GM12878 (cell line): ENCODE data around the gene JADE1. TPM values are rescaled to one million over a fixed set of nuclear protein-coding genes. Genes with fewer than 3 reads are reported as not detected.

Source experiments
- ATAC-seq: fragments of 200-7000 bp; cut with Tn5 transposase; 3 replicates; pipeline ENCODE4 v1.9.1; 2020; ENCODE audit warnings: mild to moderate bottlenecking, moderate library complexity
- BruUV-seq: library from RNA; stranded (reverse); fragments of 400-500 nt; replicated peaks from 2 replicates; lab custom pipeline; 2021; lab: Mats Ljungman, UMichigan
- CTCF ChIA-PET: fragments of 300-600 bp; sonication (Branson Sonifier 250); formaldehyde crosslinking; extraction: SDS; loops from one replicate; lab custom pipeline; 2021; ENCODE audit warnings: inconsistent platforms; lab: Yijun Ruan, JAX
- POLR2A ChIA-PET: fragments of 350-600 bp; formaldehyde crosslinking; extraction: SDS; loops from one replicate; lab custom pipeline; 2021; ENCODE audit warnings: inconsistent platforms; lab: Charles Lee
- RAD21 ChIA-PET: fragments of 300-600 bp; sonication (Branson Sonifier 250); formaldehyde crosslinking; loops from one replicate; lab custom pipeline; 2023; ENCODE audit warnings: antibody characterized with exemption; ENCODE audit not compliant: unreplicated experiment; lab: Charles Lee
- SMC1A ChIA-PET: fragments of 300-600 bp; sonication (Branson Sonifier 250); formaldehyde crosslinking; loops from one replicate; lab custom pipeline; 2023; ENCODE audit not compliant: unreplicated experiment, uncharacterized antibody; lab: Charles Lee
- DNase-seq: peaks from one replicate; pipeline ENCODE4 v3.0.0-alpha.2; 2011; ENCODE audit warnings: low read depth, low spot score
- FAIRE-seq: peaks from 3 replicates; lab custom pipeline; 2011; peaks lifted over from hg19 to GRCh38; lab: Jason Lieb, UNC
- H2AFZ ChIP-seq: 2 replicates; pipeline ENCODE4 v1.6.0; 2011; ENCODE audit warnings: low read depth, low read length, control low read depth; ENCODE audit not compliant: control insufficient read depth
- H3K27ac ChIP-seq: 2 replicates; pipeline ENCODE4 v1.5.1; 2011; ENCODE audit warnings: control low read depth; ENCODE audit not compliant: control insufficient read depth, insufficient read depth
- H3K27me3 ChIP-seq, 2 experiments: replicated peaks in 1 of 2; 2 replicates each; pipeline versions ENCODE4 v1.6.0 to v1.6.1; 2011; ENCODE audit warnings: low read length in 1 of 2; ENCODE audit not compliant: control insufficient read depth in 2 of 2, insufficient read depth in 2 of 2
- H3K36me3 ChIP-seq, 2 experiments: 2 replicates each; pipeline ENCODE4 v1.5.1; 2011; ENCODE audit warnings: low read length in 1 of 2; ENCODE audit not compliant: control insufficient read depth in 2 of 2, insufficient read depth in 2 of 2
- H3K4me1 ChIP-seq: 2 replicates; pipeline ENCODE4 v1.6.1; 2011; ENCODE audit warnings: mild to moderate bottlenecking, low read length, moderate library complexity, mixed read lengths; ENCODE audit not compliant: control insufficient read depth, insufficient read depth
- H3K4me2 ChIP-seq: 2 replicates; pipeline ENCODE4 v1.6.0; 2011; ENCODE audit warnings: control low read depth; ENCODE audit not compliant: control insufficient read depth, insufficient read depth
- H3K4me3 ChIP-seq: fragments of 200-600 bp; sonication (generic); 2 replicates; pipeline ENCODE4 v1.5.1; 2016
- H3K79me2 ChIP-seq: 2 replicates; pipeline ENCODE4 v1.6.0; 2011; ENCODE audit warnings: low read length; ENCODE audit not compliant: control insufficient read depth, insufficient read depth
- H3K9ac ChIP-seq: 2 replicates; pipeline ENCODE4 v1.8.0; 2011; ENCODE audit warnings: low read length, control low read depth, mixed read lengths; ENCODE audit not compliant: control insufficient read depth, insufficient read depth
- H3K9me3 ChIP-seq: replicated peaks from 3 replicates; pipeline ENCODE4 v1.5.1; 2011; ENCODE audit warnings: mild to moderate bottlenecking, low read length; ENCODE audit not compliant: control insufficient read depth, insufficient read depth
- H4K20me1 ChIP-seq: 2 replicates; pipeline ENCODE4 v1.6.0; 2011; ENCODE audit not compliant: control insufficient read depth, insufficient read depth
- ATF2 ChIP-seq: IDR thresholded peaks from 2 replicates; pipeline ENCODE4 v1.6.1; 2012; ENCODE audit warnings: low read length, inconsistent platforms
- ATF7 ChIP-seq: fragments of 450-650 bp; IDR thresholded peaks from 2 replicates; pipeline ENCODE4 v1.6.1; 2016; ENCODE audit warnings: low read depth, mild to moderate bottlenecking
- BMI1 ChIP-seq: fragments of 450-650 bp; IDR thresholded peaks from 2 replicates; pipeline ENCODE4 v1.6.1; 2016; ENCODE audit warnings: mild to moderate bottlenecking, moderate library complexity, borderline replicate concordance
- EP300 ChIP-seq, 2 experiments: fragments of 150-350 bp in 1 of 2; IDR thresholded peaks; 2 replicates each; pipeline ENCODE4 v1.6.1; 2011 to 2012; ENCODE audit warnings: low read depth in 2 of 2, low read length in 2 of 2, borderline replicate concordance in 1 of 2, improper control_type of control experiment in 1 of 2, inconsistent platforms in 1 of 2; ENCODE audit not compliant: control insufficient read depth in 1 of 2
- FOXM1 ChIP-seq: IDR thresholded peaks from 2 replicates; pipeline ENCODE4 v1.6.1; 2012; ENCODE audit warnings: low read depth, mild to moderate bottlenecking, inconsistent platforms, low read length, moderate library complexity
- IKZF1 ChIP-seq: fragments of 450-650 bp; conservative IDR thresholded peaks from 2 replicates; pipeline ENCODE4 v1.6.1; 2017; ENCODE audit warnings: antibody characterized with exemption, mild to moderate bottlenecking
- IKZF2 ChIP-seq, 2 experiments: fragments of 450-650 bp; IDR thresholded peaks; 2 replicates each; pipeline ENCODE4 v1.6.1; 2017; ENCODE audit warnings: mild to moderate bottlenecking in 2 of 2, moderate library complexity in 2 of 2
- MLLT1 ChIP-seq: fragments of 450-650 bp; IDR thresholded peaks from 2 replicates; pipeline ENCODE4 v1.6.1; 2016; ENCODE audit warnings: mild to moderate bottlenecking
- MTA2 ChIP-seq: fragments of 450-650 bp; IDR thresholded peaks from 2 replicates; pipeline ENCODE4 v1.6.1; 2016; ENCODE audit warnings: low read depth, mild to moderate bottlenecking, moderate library complexity
- NRF1 ChIP-seq: conservative IDR thresholded peaks from 2 replicates; pipeline ENCODE4 v1.6.1; 2011; ENCODE audit warnings: mild to moderate bottlenecking, low read depth, low read length, improper control_type of control experiment
- RELB ChIP-seq: fragments of 450-650 bp; IDR thresholded peaks from 2 replicates; pipeline ENCODE4 v1.6.1; 2017; ENCODE audit warnings: low read depth, mild to moderate bottlenecking, moderate library complexity
- YBX1 ChIP-seq: fragments of 450-650 bp; IDR thresholded peaks from 2 replicates; pipeline ENCODE4 v1.6.1; 2016; ENCODE audit warnings: antibody characterized with exemption
- ZBTB11 ChIP-seq: fragments of 450-650 bp; formaldehyde crosslinking; IDR thresholded peaks from 2 replicates; pipeline ENCODE4 v1.5.0; 2022; ENCODE audit warnings: mild to moderate bottlenecking, missing genetic modification characterization
- WGBS: methylation state at CpG from one replicate; pipeline ENCODE4 v1.1.6; 2016; ENCODE audit warnings: low lambda C conversion rate; ENCODE audit not compliant: insufficient replicate concordance, insufficient coverage; ENCODE audit errors: missing lambda C conversion rate; 5-methylcytosine and 5-hydroxymethylcytosine counted together
- in situ Hi-C: fragments of 300-500 bp; cut with MboI; formaldehyde crosslinking; loops from 9 replicates; pipeline ENCODE4 v1.14.3; 2018; ENCODE audit warnings: mixed read lengths
- intact Hi-C: fragments of 100-400 bp; cut with micrococcal nuclease; formaldehyde crosslinking; loops from one replicate; pipeline ENCODE4 v1.14.2; 2022; ENCODE audit not compliant: unreplicated experiment
- polyA plus RNA-seq, 11 experiments: library from polyadenylated mRNA; depleted of rRNA in 4 of 11; unstranded in 6 of 11; stranded (reverse) in 5 of 11; fragments of >200 nt; fragmentation: Nextera tagmentation in 4 of 11; fragmentation: Illumina TruSeq in 1 of 11; extraction: Ambion mirVana in 4 of 11; extraction: Trizol in 1 of 11; gene quantifications; 1 replicate in 1 of 11; 2 replicates in 10 of 11; pipeline versions ENCODE4 v1.2.1 to v1.2.3, GENCODE V29; 2011 to 2016; ENCODE audit warnings: inconsistent platforms in 2 of 11, missing spikeins in 2 of 11, low read depth in 1 of 11
- total RNA-seq, 4 experiments: library from RNA; depleted of rRNA in 3 of 4; stranded (reverse); fragments of >200 nt in 3 of 4; fragmentation: Illumina TruSeq in 1 of 4; extraction: Trizol in 1 of 4; gene quantifications; 2 replicates each; pipeline versions ENCODE4 v1.2.1 to v1.2.3, GENCODE V29; 2013 to 2021

JADE1 gene
- total and polyA plus RNA-seq, 10 of the 15 experiments (the other 5 are each of a cell fraction or from before 2014, with no cell fraction given), result 5.9 to 27.2 (median 15.8) TPM

GRCh38 chr4:128831531-128832242 is 22.2 kb downstream of the JADE1 start:
- CTCF ChIA-PET, result interaction anchor here (0.8 to 4.8 kb wide), 8 partner anchors 13 to 257 kb away, joined by 3 to 37 read pairs (median 6); partner anchors contain the start of gene JADE1
- 85% methylated on average over 8 of the region's 8 CpGs for WGBS
- Histone ChIP-seq H3K9me3 (no peaks in the 10 kb centered on the region), H3K27me3 (no peaks in the 10 kb centered on the region), H3K4me3 (no peak overlapping the region), H3K9ac (peak overlapping the region; percentile 49; the same call in 1 of the 2 replicates), H2AFZ (no peak overlapping the region), H3K27ac (peak overlapping the region; percentile 70), H3K79me2 (peaks cover 84% of the 10 kb centered on the region), H3K36me3 (peaks cover 8 to 32% of the 10 kb centered on the region in 2 experiments), H4K20me1 (no peaks in the 10 kb centered on the region), H3K4me2 (peak overlapping the region; percentile 56), H3K4me1 (peaks cover 36% of the 10 kb centered on the region)
- BruUV-seq, result no TSS peak
- POLR2A ChIA-PET, result interaction anchor here (0.6 to 2.0 kb wide), 8 partner anchors 7 to 261 kb away, joined by 3 to 17 read pairs (median 4); partner anchors contain the start of gene SCLT1
- peak; percentile 82 for ATAC-seq
- intact Hi-C loops, result no loop called here
- no peak for FAIRE-seq
- SMC1A ChIA-PET, result interaction anchor here (0.7 to 3.5 kb wide), 22 partner anchors 8 to 314 kb away, joined by 3 to 42 read pairs (median 4); no protein-coding TSS in a partner anchor
- RAD21 ChIA-PET, result interaction anchor here (0.7 to 6.3 kb wide), 19 partner anchors 8 to 315 kb away, joined by 3 to 111 read pairs (median 4); partner anchors contain the start of genes C4orf33, JADE1 and SCLT1
- in situ Hi-C loops, result no loop called here
- DNase-seq, result no peak
- no peak for TF ChIP-seq ZBTB11 (CRISPR knock-in tag)
- TF ChIP-seq MTA2, result peak; percentile 43; the same call in 1 of the 2 replicates
- TF ChIP-seq YBX1, result no peak
- TF ChIP-seq ATF2, result no peak
- peak; percentile 72 for TF ChIP-seq IKZF1
- 0 out of 2 replicates have a peak, but pooled peaks have one; percentile 28 for TF ChIP-seq RELB
- TF ChIP-seq BMI1, result no peak
- peak; percentile 24; the same call in 1 of the 2 replicates for TF ChIP-seq ATF7
- TF ChIP-seq NRF1, result no peak
- 0 out of 2 replicates have a peak, but pooled peaks have one; percentile 25 for TF ChIP-seq MLLT1
- no peak for TF ChIP-seq FOXM1
- peak in 1 of 2 experiments; percentile 40; a peak in 1 of 4 replicates for TF ChIP-seq IKZF2 (IDR thresholded peaks at IDR 0.05)
- TF ChIP-seq EP300 (IDR thresholded peaks at IDR 0.05; ENCODE audit: borderline replicate concordance in 1 of 2, control insufficient read depth in 1 of 2, low read depth in 2 of 2, low read length in 2 of 2), result 0 out of 4 replicates have a peak, but pooled peaks of 1 of the 2 experiments have one; percentile 20
